IMR-90 (cell line): ENCODE data around the gene LYZL6. TPM values are rescaled to one million over a fixed set of nuclear protein-coding genes. Genes with fewer than 3 reads are reported as not detected.

Experiments
- ATAC-seq: fragments of 200-7000 bp; cut with Tn5 transposase; 2 replicates; pipeline ENCODE4 v1.9.1; 2020; ENCODE audit warnings: low read depth, mild to moderate bottlenecking, moderate library complexity
- BruUV-seq: library from RNA; stranded (reverse); fragments of 400-500 nt; replicated peaks from 2 replicates; lab custom pipeline; 2021; lab: Mats Ljungman, UMichigan
- CTCF ChIA-PET: fragments of 300-600 bp; formaldehyde crosslinking; extraction: SDS; loops from one replicate; lab custom pipeline; 2021; ENCODE audit warnings: antibody characterized with exemption; lab: Yijun Ruan, JAX
- POLR2A ChIA-PET: fragments of 300-600 bp; sonication (Branson Sonifier 250); formaldehyde crosslinking; loops from one replicate; lab custom pipeline; 2022; ENCODE audit warnings: antibody characterized with exemption; ENCODE audit not compliant: unreplicated experiment; lab: Charles Lee
- DNase-seq: peaks from one replicate; pipeline ENCODE4 v3.0.0; 2013
- H2AFZ ChIP-seq: replicated peaks from 2 replicates; pipeline ENCODE3; 2013; ENCODE audit warnings: low read length, mild to moderate bottlenecking; ENCODE audit not compliant: poor library complexity
- H2AK5ac ChIP-seq: 2 replicates; pipeline ENCODE4 v1.6.1; 2013; ENCODE audit warnings: low read depth, low read length, inconsistent platforms
- H2AK9ac ChIP-seq: replicated peaks from 2 replicates; pipeline ENCODE3; 2013; ENCODE audit warnings: mild to moderate bottlenecking, low read depth, low read length, moderate library complexity; ENCODE audit not compliant: poor library complexity
- H2BK120ac ChIP-seq: 2 replicates; pipeline ENCODE4 v1.6.1; 2013; ENCODE audit warnings: low read depth, low read length, inconsistent platforms
- H2BK15ac ChIP-seq: 3 replicates; pipeline ENCODE4 v1.6.1; 2013; ENCODE audit warnings: low read depth, low read length, inconsistent platforms
- H2BK20ac ChIP-seq: 2 replicates; pipeline ENCODE4 v1.6.1; 2013; ENCODE audit warnings: low read depth, mild to moderate bottlenecking, inconsistent platforms, low read length, moderate library complexity
- H2BK5ac ChIP-seq: 2 replicates; pipeline ENCODE4 v1.6.1; 2013; ENCODE audit warnings: mild to moderate bottlenecking, low read depth, low read length, inconsistent platforms; ENCODE audit not compliant: poor library complexity, severe bottlenecking
- H3K14ac ChIP-seq: replicated peaks from 2 replicates; pipeline ENCODE4 v1.6.1; 2013; ENCODE audit warnings: low read depth, low read length, inconsistent platforms
- H3K18ac ChIP-seq: 2 replicates; pipeline ENCODE4 v1.6.1; 2013; ENCODE audit warnings: low read depth, low read length, control low read depth
- H3K23ac ChIP-seq: 2 replicates; pipeline ENCODE4 v1.6.1; 2013; ENCODE audit warnings: low read depth, low read length, inconsistent platforms
- H3K27ac ChIP-seq: 2 replicates; pipeline ENCODE4 v1.5.1; 2013; ENCODE audit warnings: mild to moderate bottlenecking, control low read depth, low read length; ENCODE audit not compliant: insufficient read depth
- H3K27me3 ChIP-seq: 2 replicates; pipeline ENCODE4 v1.6.1; 2013; ENCODE audit warnings: low read length; ENCODE audit not compliant: control insufficient read depth, insufficient read depth
- H3K36me3 ChIP-seq: 2 replicates; pipeline ENCODE4 v1.6.1; 2013; ENCODE audit warnings: low read length, mixed read lengths; ENCODE audit not compliant: control insufficient read depth, insufficient read depth
- H3K4ac ChIP-seq: 2 replicates; pipeline ENCODE4 v1.6.1; 2013; ENCODE audit warnings: low read depth, low read length, inconsistent platforms
- H3K4me1 ChIP-seq: 2 replicates; pipeline ENCODE4 v1.6.1; 2013; ENCODE audit warnings: low read length, mixed read lengths; ENCODE audit not compliant: control insufficient read depth, insufficient read depth
- H3K4me2 ChIP-seq: 2 replicates; pipeline ENCODE4 v1.6.1; 2013; ENCODE audit warnings: low read depth, mild to moderate bottlenecking, control low read depth, low read length, moderate library complexity
- H3K4me3 ChIP-seq: 2 replicates; pipeline ENCODE4 v1.5.1; 2013; ENCODE audit warnings: low read depth, mild to moderate bottlenecking, control low read depth, low read length, moderate library complexity; ENCODE audit not compliant: insufficient read depth
- H3K56ac ChIP-seq: 2 replicates; pipeline ENCODE4 v1.6.1; 2013; ENCODE audit warnings: low read length, inconsistent platforms; ENCODE audit not compliant: insufficient read depth; ENCODE audit errors: extremely low read depth
- H3K79me1 ChIP-seq, 2 experiments: 2 replicates each; pipeline ENCODE4 v1.6.1; 2013; ENCODE audit warnings: low read length in 2 of 2, inconsistent platforms in 1 of 2, low read depth in 1 of 2
- H3K9ac ChIP-seq: 2 replicates; pipeline ENCODE4 v1.6.1; 2013; ENCODE audit warnings: low read depth, low read length, control low read depth
- H3K9me1 ChIP-seq: 2 replicates; pipeline ENCODE4 v1.6.1; 2013; ENCODE audit warnings: low read length, inconsistent platforms; ENCODE audit not compliant: insufficient read depth
- H3K9me3 ChIP-seq: 2 replicates; pipeline ENCODE4 v1.6.1; 2013; ENCODE audit warnings: low read length; ENCODE audit not compliant: control insufficient read depth, insufficient read depth
- H4K20me1 ChIP-seq: 2 replicates; pipeline ENCODE4 v1.6.1; 2013; ENCODE audit warnings: low read length, inconsistent platforms; ENCODE audit not compliant: insufficient read depth
- H4K5ac ChIP-seq: 2 replicates; pipeline ENCODE4 v1.6.1; 2013; ENCODE audit warnings: mild to moderate bottlenecking, low read depth, low read length, control low read depth
- H4K8ac ChIP-seq, 2 experiments: 2 replicates each; pipeline ENCODE4 v1.6.1; 2013; ENCODE audit warnings: low read depth in 2 of 2, low read length in 2 of 2, control low read depth in 1 of 2, inconsistent platforms in 1 of 2
- H4K91ac ChIP-seq: 2 replicates; pipeline ENCODE4 v1.6.1; 2013; ENCODE audit warnings: low read depth, low read length, inconsistent platforms; ENCODE audit not compliant: insufficient read depth
- BHLHE40 ChIP-seq: fragments of 150-350 bp; IDR thresholded peaks from 2 replicates; pipeline ENCODE4 v1.6.1; 2016; ENCODE audit warnings: mild to moderate bottlenecking, low read depth, low read length
- FOS ChIP-seq: fragments of 150-350 bp; IDR thresholded peaks from 2 replicates; pipeline ENCODE4 v1.6.1; 2016; ENCODE audit warnings: low read depth, low read length
- MAZ ChIP-seq: IDR thresholded peaks from 2 replicates; pipeline ENCODE4 v1.6.1; 2012; ENCODE audit warnings: low read depth, mild to moderate bottlenecking, low read length, improper control_type of control experiment, moderate library complexity, borderline replicate concordance
- MXI1 ChIP-seq: IDR thresholded peaks from 2 replicates; pipeline ENCODE4 v1.6.1; 2012; ENCODE audit warnings: low read depth, mild to moderate bottlenecking, low read length, moderate library complexity, borderline replicate concordance
- SMC3 ChIP-seq: fragments of 150-350 bp; IDR thresholded peaks from 2 replicates; pipeline ENCODE4 v1.6.1; 2016; ENCODE audit warnings: low read depth, mild to moderate bottlenecking, antibody characterized with exemption, low read length, moderate library complexity
- WGBS, 2 experiments: methylation state at CpG; one replicate each; pipeline versions ENCODE4 v1.1.5 to v1.1.7; 2013; ENCODE audit warnings: missing lambda C conversion rate in 2 of 2; ENCODE audit not compliant: insufficient read length in 1 of 2; ENCODE audit errors: extremely low coverage in 2 of 2; 5-methylcytosine and 5-hydroxymethylcytosine counted together
- dilution Hi-C: fragments of 300-500 bp; cut with HindIII; formaldehyde crosslinking; loops from one replicate; pipeline ENCODE4 v1.14.3; 2018; ENCODE audit warnings: low sequenced_read_pairs; ENCODE audit not compliant: unreplicated experiment
- in situ Hi-C: fragments of 300-500 bp; cut with MboI; formaldehyde crosslinking; loops from 3 replicates; pipeline ENCODE4 v1.14.3; 2019; ENCODE audit warnings: low sequenced_read_pairs, inconsistent platforms, mixed read lengths
- intact Hi-C: fragments of 100-400 bp; cut with micrococcal nuclease; formaldehyde crosslinking; loops from 2 replicates; pipeline ENCODE4 v1.10.0; 2022
- polyA plus RNA-seq, 3 experiments: library from polyadenylated mRNA; depleted of rRNA; stranded (reverse); fragments of >200 nt; gene quantifications; 2 replicates each; pipeline ENCODE4 v1.2.3, GENCODE V29; 2012; ENCODE audit warnings: low replicate concordance in 1 of 3
- total RNA-seq: library from RNA; depleted of rRNA; stranded (reverse); fragments of >200 nt; gene quantifications from 2 replicates; pipeline ENCODE4 v1.2.3, GENCODE V29; 2012

LYZL6 gene
- total and polyA plus RNA-seq, 2 of the 4 experiments (the other 2 are of a cell fraction), result not detected

DNA sequence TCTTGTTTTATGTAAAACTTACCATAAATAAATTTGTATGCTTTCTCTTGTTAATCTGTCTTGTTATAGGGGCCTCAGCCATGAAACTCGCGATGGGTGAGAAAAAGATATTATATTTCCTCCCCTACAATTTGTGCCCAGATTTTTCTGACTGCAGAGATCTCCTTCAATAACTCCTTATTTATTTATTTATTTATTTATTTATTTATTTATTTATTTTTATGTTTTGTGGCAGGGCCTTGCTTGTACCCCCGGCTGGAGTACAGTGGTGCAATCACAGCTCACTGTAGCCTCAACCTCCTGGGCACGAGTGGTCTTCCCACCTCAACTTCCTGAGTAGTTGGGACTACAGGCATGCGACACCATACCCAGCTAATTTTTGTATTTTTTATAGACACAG, 40.1 kb downstream of the LYZL6 start:
- no peak overlapping the region for H2BK120ac ChIP-seq
- H4K8ac ChIP-seq, result no peak overlapping the region
- no CpG with 5 or more reads among the region's 5 CpGs for WGBS, 2 experiments
- CTCF ChIA-PET, result no interaction called here
- DNase-seq (no peak), ATAC-seq (no peak)
- H4K91ac ChIP-seq, result no peak overlapping the region
- no peaks in the 10 kb centered on the region for H3K79me1 ChIP-seq
- H3K4me2 ChIP-seq, result no peak overlapping the region
- intact Hi-C loops, result no loop called here
- no peak overlapping the region for H2AFZ ChIP-seq
- H3K4me1 ChIP-seq, result no peaks in the 10 kb centered on the region
- H3K14ac ChIP-seq, result no peak overlapping the region
- no peak overlapping the region for H3K56ac ChIP-seq
- no peak overlapping the region for H2BK5ac ChIP-seq
- in situ Hi-C loops, result no loop called here
- H3K18ac ChIP-seq, result no peak overlapping the region
- no peaks in the 10 kb centered on the region for H3K9me3 ChIP-seq
- dilution Hi-C loops, result no loop called here
- H3K27ac ChIP-seq, result no peak overlapping the region
- no peak overlapping the region for H3K4ac ChIP-seq
- H4K5ac ChIP-seq, result no peak overlapping the region
- no TSS peak for BruUV-seq
- H2AK5ac ChIP-seq, result no peak overlapping the region
- POLR2A ChIA-PET, result no interaction called here
- H3K9me1 ChIP-seq, result no peaks in the 10 kb centered on the region
- no peaks in the 10 kb centered on the region for H3K36me3 ChIP-seq
- no peak overlapping the region for H3K9ac ChIP-seq
- H2AK9ac ChIP-seq, result no peak overlapping the region
- peaks cover 4% of the 10 kb centered on the region for H3K27me3 ChIP-seq
- H3K23ac ChIP-seq, result no peak overlapping the region
- no peaks in the 10 kb centered on the region for H4K20me1 ChIP-seq
- TF ChIP-seq MXI1 (no peak), MAZ (no peak), BHLHE40 (no peak), SMC3 (no peak), FOS (no peak)
- no peak overlapping the region for H2BK15ac ChIP-seq
- no peak overlapping the region for H2BK20ac ChIP-seq
- no peak overlapping the region for H3K4me3 ChIP-seq
